ENCODE results near the gene DIDO1.

DIDO1 gene

DNA sequence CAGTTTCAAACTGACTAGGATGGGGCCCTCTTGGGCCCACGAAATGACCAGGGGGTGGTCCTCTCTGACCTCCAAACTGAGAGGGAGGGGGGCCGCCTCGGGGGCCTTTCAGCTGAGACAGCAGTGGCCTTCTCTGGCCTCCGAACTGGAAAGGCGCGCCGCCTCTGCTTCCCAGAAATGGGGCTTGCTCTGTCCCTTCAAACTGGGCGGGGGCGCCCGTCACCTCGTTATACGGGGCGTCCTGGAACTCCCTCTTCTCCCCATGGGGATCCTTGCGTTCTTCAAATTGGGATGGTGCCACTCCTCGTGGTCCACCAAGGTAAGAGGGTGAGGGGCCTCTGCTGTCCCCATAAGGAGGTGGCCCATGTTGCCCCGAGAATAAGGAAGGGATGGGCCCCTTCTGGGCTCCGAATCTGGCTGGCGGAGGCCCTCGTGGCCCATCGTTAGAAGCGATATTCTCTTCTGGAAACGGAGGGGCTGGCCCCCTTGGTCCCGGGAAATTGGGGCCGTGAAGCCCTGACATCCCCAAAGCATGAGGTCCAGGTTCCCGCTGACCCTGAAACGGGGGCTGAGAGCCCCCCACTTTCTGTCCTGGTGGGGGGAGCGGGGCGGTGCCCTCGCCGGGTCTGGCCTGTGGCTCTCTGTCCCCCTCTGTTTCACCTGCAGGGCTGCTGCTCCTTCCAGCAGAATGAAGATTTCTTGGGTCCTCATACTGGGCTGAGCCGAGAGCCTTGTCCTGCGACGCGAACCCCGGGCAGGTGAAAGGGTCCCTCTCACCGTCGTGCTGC is 46.0 kb downstream of the DIDO1 start:
- DNase-seq = no peak
- Histone ChIP-seq H3K36me3 (peaks cover 22% of the 10 kb centered on the region), H3K4me1 (peaks cover 18% of the 10 kb centered on the region), H3K4me3 (ENCODE audit: low read depth, low read length) (no peak overlapping the region), H3K27me3 (no peaks in the 10 kb centered on the region), H3K9me3 (no peaks in the 10 kb centered on the region)
- TF ChIP-seq CTCF (IDR thresholded peaks at IDR 0.05; ENCODE audit: low read depth, low read length) = no peak

GRCh38 chr20:62879275-62880146 is 46.8 kb downstream of the DIDO1 start:
- Histone ChIP-seq H3K4me1 (peaks cover 22% of the 10 kb centered on the region), H3K27me3 (no peaks in the 10 kb centered on the region), H3K9me3 (no peaks in the 10 kb centered on the region), H3K36me3 (peaks cover 22% of the 10 kb centered on the region), H3K4me3 (ENCODE audit: low read depth, low read length) (no peak overlapping the region)
- no peak for DNase-seq
- TF ChIP-seq CTCF (IDR thresholded peaks at IDR 0.05; ENCODE audit: low read depth, low read length) = no peak

- H3K9me3 ChIP-seq = no peaks in the 10 kb centered on the region
- peaks cover 25% of the 10 kb centered on the region for H3K4me1 ChIP-seq
- H3K4me3 ChIP-seq (ENCODE audit: low read depth, low read length) = no peak overlapping the region
- no peak for DNase-seq
- no peaks in the 10 kb centered on the region for H3K27me3 ChIP-seq
- H3K36me3 ChIP-seq = peaks cover 22% of the 10 kb centered on the region
- no peak for TF ChIP-seq CTCF (IDR thresholded peaks at IDR 0.05; ENCODE audit: low read depth, low read length)
Measured at GRCh38 chr20:62878244-62879038, 47.9 kb downstream of the DIDO1 start.

GRCh38 chr20:62876902-62877816 is 49.1 kb downstream of the DIDO1 start:
- no peak for TF ChIP-seq CTCF (IDR thresholded peaks at IDR 0.05; ENCODE audit: low read depth, low read length)
- peaks cover 32% of the 10 kb centered on the region for H3K4me1 ChIP-seq
- no peak overlapping the region for H3K4me3 ChIP-seq (ENCODE audit: low read depth, low read length)
- H3K27me3 ChIP-seq = no peaks in the 10 kb centered on the region
- H3K9me3 ChIP-seq = no peaks in the 10 kb centered on the region
- peak; percentile 81 for DNase-seq
- peaks cover 22% of the 10 kb centered on the region for H3K36me3 ChIP-seq

GRCh38 chr20:62876501-62876901 is 49.8 kb downstream of the DIDO1 start:
- no peak for TF ChIP-seq CTCF (IDR thresholded peaks at IDR 0.05; ENCODE audit: low read depth, low read length)
- Histone ChIP-seq H3K36me3 (peaks cover 17% of the 10 kb centered on the region), H3K4me3 (ENCODE audit: low read depth, low read length) (no peak overlapping the region), H3K27me3 (no peaks in the 10 kb centered on the region), H3K9me3 (no peaks in the 10 kb centered on the region), H3K4me1 (peaks cover 32% of the 10 kb centered on the region)
- DNase-seq = no peak

All from BE2C (cell line).